DMS 273 (cell line): ENCODE results near the gene MOB3A.
"Not testable (repeated sequence)": the region's sequence is repeated elsewhere in the genome, so short reads cannot be mapped to it uniquely, and the experiment has no call there.

Experiments
- DNase-seq: peaks from one replicate; lab custom pipeline; 2025; ENCODE audit not compliant: unreplicated experiment; lab: John Stamatoyannopoulos, UW

The MOB3A gene

DNA sequence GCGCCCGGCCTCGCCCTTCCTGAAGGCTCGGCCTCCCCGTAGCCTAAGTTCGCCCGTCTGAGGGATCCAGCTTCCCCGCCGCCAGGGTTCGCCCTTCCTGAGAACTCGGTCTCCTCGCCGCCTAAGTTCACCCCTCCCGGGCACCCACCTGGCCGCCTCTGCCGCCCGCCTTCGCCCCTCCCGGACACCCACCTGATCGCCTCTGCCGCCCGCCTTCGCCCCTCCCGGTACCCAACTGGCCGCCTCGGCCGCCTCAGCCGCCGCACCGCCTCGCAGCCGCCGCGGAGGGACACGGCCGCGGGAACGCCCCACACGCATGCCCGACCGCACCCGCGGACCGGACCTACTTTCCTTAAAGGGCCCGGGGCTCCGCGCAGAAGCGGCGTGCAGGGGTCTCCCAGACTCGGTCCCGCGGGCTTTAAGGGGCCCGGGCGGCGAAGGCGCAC is at the start of gene MOB3A:
Gene MOB3A, minus strand, starts transcription at position 293 of the 446 bp plus-strand sequence. CDS start 17,766 bp downstream, outside the sequence.
- DNase-seq: peak; percentile 99

- DNase-seq: no peak
These were observed 49.7 kb upstream of the MOB3A start for GRCh38 chr19:2145831-2146241.

- no peak for DNase-seq
These were observed 48.1 kb upstream of the MOB3A start for GRCh38 chr19:2144190-2144589.

GRCh38 chr19:2142173-2142829 is 46.2 kb upstream of the MOB3A start:
- DNase-seq: no peak

DNA sequence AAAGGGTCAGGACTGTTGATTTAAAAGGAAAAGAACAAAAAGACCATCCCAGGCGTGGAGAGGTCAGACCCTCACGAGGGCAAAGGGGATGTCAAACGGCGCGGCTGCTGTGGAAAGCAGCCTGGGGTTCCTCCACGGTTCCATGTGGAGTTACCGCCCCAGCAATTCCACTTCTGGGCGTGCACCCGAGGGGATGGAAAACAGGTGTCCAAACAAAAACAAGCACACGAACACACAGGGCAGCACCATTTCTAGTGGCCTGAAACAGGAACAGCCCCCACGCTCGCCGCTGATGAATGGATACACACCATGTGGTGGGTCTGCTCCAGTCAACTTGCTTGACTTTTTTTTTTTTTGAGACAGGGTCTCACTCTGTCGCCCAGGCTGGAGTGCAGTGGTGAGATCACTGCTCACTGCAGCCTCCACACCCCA is 44.0 kb upstream of the MOB3A start:
- no peak for DNase-seq

DNA sequence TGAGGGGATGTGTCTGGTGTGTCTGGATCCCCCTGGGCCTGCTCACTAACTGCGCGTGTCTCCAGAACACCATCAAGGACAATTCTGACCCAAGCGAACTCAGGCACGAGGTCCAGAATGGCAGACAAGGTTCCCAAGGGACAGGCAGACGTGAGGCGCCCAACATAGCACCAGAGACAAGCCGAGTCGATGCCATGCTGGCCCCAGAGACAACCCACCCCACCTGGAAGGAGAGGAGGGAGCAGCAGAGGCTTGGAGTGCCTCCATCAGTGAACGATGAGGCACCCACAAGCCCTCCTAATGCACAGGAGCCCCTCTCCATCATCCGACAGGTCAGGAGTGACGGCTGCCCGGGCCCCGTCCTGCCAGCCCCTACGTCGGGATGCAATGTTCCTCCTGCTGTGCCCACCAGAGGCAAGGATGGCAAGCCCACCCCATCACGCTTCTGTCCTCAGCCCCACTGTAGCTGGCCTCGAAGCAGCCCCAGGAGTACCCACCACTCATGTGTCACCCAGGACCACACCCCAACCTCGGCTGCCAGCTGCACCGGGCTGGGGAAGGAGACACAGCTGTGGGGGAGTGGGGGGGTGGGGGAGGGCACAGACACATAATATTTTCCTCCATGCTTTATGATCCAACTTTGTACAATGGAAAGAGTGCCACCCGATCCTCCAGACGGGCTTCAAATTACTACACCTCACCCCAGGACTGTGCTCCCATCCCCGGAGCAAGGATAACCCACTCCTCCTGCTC is 43.4 kb upstream of the MOB3A start:
- no peak for DNase-seq

GRCh38 chr19:2138061-2138728 is 42.1 kb upstream of the MOB3A start:
- no peak for DNase-seq

GRCh38 chr19:2136796-2137195 is 40.7 kb upstream of the MOB3A start:
- DNase-seq: no peak

DNA sequence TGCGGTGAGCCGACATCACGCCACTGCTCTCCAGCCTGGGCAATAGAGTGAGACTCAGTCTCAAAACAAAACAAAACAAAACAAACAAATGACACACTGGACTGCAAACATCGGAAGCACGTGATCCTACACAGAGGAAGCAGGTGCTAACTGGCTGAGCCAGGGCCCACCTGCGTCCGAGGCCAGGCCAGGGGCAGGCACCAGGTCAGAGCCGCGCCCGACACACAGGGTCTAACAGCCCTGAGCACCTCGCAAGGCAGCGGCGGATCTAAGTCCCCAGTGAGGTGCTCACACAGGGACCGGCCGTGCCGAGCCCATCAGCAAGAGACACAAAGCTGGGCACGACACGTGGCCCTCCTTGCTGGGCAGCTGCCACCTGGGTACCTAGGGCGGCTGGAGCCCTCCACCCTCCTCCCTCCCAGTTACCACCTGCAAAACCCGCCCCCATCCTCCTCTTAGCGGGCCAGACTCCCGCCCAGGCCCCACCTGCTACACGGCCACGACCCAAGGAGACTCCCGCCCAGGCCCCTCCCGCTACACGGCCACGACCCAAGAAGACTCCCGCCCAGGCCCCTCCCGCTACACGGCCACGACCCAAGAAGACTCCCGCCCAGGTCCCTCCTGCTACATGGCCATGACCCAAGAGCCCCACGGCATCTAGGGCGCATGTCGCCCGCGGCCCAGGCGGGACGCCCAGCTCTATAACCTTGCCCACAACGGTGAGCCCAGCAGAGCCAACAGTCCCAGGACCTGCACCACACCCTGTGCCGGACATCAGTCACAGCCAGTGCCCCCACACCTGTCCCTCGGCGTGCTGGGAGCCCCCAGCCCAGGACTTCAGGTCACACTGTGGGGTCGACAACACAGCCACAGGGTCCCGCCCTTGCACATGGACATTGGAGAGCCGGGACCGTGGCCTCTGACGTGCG is 39.6 kb upstream of the MOB3A start:
- DNase-seq: no peak

- DNase-seq: no peak
These were observed 36.8 kb upstream of the MOB3A start for GRCh38 chr19:2132731-2133490.

- no peak for DNase-seq
These were observed 36.1 kb upstream of the MOB3A start for GRCh38 chr19:2132191-2132590.

- not testable (repeated sequence) for DNase-seq
These were observed 35.2 kb upstream of the MOB3A start for GRCh38 chr19:2131012-2131975.

DNA sequence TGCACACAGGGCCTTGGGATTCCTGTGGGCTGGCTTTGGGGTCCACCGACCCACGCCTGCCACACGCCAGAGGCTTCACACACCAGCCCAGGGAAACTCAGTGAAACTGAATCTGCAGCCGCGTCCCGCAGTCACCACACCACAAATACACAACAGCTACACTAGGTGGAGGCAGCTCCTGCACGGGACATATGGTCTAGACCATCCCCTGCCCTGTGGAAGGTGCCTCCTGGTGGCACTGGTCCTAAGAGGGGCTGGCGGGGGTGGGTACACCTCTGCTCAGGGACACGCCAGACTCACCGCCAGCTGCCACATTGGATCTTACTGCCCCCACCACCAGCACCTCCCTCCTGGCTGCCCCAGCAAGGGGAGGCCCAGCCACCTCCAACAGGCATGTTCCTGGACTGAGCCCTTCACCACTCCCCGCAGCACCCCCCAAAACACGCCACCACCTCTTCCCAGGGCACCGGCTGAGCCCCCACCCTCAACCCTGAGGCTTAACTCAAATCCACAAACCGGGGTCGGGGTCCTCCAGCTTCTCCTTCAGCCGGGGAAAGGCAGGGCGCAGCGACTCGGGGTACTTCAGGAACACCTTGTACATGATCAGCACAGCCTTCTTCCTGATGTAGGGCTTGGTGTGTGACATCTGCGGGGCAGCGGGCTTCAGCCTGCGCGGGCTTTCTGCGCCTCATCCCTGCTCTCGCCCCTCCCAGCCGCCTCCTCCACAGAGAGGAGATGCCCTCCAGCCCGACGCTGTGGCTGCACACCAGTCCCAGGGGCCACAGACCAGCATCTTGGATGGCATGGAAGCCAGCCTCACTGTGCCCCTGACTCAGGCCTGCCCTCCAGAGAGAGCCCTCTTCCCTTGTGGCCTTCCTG is 34.0 kb upstream of the MOB3A start:
- no peak for DNase-seq

DNA sequence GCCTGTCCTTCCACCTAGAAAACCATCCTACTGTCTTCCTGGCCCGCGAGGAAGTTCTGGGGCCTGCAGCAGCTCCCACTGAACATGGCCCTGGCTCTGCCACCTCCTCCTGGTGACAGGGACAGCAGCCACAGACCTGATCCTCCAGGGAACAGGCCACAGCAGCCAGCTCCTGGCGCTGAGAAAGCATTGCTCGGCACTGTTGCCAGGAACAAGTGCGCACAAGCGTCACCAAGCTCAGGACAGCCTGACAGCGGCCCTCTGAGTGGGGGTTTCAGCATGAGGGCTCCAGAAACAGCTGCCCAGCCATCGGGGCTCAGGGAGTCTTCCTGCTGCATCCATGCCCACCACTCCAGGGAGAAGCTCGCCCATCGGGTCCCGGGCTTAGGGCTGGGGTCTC is 33.4 kb upstream of the MOB3A start:
- no peak for DNase-seq

- DNase-seq: no peak
These were observed 32.9 kb upstream of the MOB3A start for GRCh38 chr19:2129022-2129421.

- not testable (repeated sequence) for DNase-seq
These were observed 32.1 kb upstream of the MOB3A start for GRCh38 chr19:2128252-2128651.

- DNase-seq: no peak
These were observed 31.6 kb upstream of the MOB3A start for GRCh38 chr19:2127758-2128157.
